ENCODE measurements around the gene NT5C1A. TPM values are rescaled to one million over a fixed set of nuclear protein-coding genes. Genes with fewer than 3 reads are reported as not detected.

NT5C1A gene
- total and polyA plus RNA-seq, 12 donors: 0.17 to 7.8 (median 0.97) TPM; not detected in 1

DNA sequence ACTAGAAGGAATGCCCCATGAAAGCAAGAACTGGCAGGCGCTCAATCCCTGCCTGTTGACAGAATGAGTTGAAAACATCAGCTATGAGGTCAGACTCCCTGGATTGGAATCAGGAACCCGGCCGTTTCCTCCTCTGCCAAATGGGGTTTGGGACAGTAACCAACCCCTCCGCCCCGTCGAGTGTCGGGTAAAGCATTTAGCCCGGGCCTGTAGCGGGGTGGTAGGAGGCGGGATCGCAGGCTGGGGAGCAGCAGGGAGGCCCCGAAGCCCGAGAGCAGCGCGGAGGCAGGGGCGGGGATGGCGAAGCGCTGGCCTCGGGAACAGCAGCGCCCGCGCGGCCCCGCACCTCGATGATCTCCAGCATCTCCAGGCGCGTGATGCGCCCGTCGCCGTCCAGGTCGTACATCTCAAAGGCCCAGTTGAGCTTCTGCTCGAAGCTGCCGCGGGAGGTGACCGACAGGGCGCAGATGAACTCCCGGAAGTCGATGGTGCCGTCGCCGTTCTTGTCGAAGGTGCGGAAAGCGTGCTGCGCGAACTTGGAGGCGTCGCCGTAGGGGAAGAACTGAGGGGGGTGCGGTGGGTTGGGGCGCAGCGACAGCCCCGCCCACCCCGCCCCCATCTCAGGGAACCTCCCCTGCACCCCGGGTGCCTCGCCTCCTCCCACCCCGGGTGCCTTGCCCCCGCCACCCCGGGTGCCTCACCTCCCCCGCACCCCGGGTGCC lies 11.8 kb upstream of the NT5C1A start:
- no peak for DNase-seq
- H3K27me3 ChIP-seq: peaks cover 27% of the 10 kb centered on the region

DNA sequence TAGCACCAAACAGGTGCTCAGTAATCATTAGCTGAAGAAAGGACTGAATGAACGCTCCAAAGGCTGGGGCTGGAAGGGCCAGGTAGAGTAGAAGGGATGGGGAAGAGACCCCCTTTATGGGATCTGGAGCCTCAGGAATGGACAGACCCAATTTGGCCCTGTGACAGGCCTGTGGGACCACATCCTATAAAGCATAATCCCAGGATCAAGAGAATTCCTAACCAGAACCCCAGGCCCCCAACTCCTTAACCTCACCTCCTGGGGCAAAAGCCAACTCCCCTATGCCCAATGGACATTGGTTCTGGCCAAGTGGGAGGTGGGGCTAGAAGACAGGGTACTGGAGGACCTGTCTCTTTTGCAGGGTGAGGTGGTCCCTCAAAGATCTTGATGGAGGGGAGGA lies 10.1 kb upstream of the NT5C1A start:
- intact Hi-C loops (cut with DNase I): no loop called here
- H3K36me3 ChIP-seq (replicated peaks in 1 of 2): no peaks in the 10 kb centered on the region
- TF ChIP-seq, protein P1, sequence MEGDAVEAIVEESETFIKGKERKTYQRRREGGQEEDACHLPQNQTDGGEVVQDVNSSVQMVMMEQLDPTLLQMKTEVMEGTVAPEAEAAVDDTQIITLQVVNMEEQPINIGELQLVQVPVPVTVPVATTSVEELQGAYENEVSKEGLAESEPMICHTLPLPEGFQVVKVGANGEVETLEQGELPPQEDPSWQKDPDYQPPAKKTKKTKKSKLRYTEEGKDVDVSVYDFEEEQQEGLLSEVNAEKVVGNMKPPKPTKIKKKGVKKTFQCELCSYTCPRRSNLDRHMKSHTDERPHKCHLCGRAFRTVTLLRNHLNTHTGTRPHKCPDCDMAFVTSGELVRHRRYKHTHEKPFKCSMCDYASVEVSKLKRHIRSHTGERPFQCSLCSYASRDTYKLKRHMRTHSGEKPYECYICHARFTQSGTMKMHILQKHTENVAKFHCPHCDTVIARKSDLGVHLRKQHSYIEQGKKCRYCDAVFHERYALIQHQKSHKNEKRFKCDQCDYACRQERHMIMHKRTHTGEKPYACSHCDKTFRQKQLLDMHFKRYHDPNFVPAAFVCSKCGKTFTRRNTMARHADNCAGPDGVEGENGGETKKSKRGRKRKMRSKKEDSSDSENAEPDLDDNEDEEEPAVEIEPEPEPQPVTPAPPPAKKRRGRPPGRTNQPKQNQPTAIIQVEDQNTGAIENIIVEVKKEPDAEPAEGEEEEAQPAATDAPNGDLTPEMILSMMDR (IDR thresholded peaks at IDR 0.05): no peak
- TF ChIP-seq POLR2A (IDR thresholded peaks at IDR 0.05): no peak
- H3K4me3 ChIP-seq: no peak overlapping the region
- H3K4me1 ChIP-seq (replicated peaks in 1 of 2): no peaks in the 10 kb centered on the region
- H3K9me3 ChIP-seq (replicated peaks in 1 of 3): no peaks in the 10 kb centered on the region
- DNase-seq: no peak
- H3K27ac ChIP-seq: no peak overlapping the region
- peaks cover 19% of the 10 kb centered on the region for H3K27me3 ChIP-seq
- WGBS, 4 donors: 62 to 94% (median 82%) methylated on average over 1 of the region's 1 CpG

More for the DNA sequence above, 11.8 kb upstream of the NT5C1A start:
- no peak overlapping the region for H3K4me3 ChIP-seq
- TF ChIP-seq POLR2A (IDR thresholded peaks at IDR 0.05): no peak
- TF ChIP-seq, protein P1 (IDR thresholded peaks at IDR 0.05): no peak
- intact Hi-C loops (cut with DNase I): no loop called here
- H3K27ac ChIP-seq: no peak overlapping the region
- 21 to 56% (median 33%) methylated on average over 3 to 62 of the region's 62 CpGs for WGBS, 4 donors
- no peaks in the 10 kb centered on the region for H3K4me1 ChIP-seq (replicated peaks in 1 of 2)
- no peaks in the 10 kb centered on the region for H3K36me3 ChIP-seq (replicated peaks in 1 of 2)
- H3K9me3 ChIP-seq (replicated peaks in 1 of 3): no peaks in the 10 kb centered on the region

DNA sequence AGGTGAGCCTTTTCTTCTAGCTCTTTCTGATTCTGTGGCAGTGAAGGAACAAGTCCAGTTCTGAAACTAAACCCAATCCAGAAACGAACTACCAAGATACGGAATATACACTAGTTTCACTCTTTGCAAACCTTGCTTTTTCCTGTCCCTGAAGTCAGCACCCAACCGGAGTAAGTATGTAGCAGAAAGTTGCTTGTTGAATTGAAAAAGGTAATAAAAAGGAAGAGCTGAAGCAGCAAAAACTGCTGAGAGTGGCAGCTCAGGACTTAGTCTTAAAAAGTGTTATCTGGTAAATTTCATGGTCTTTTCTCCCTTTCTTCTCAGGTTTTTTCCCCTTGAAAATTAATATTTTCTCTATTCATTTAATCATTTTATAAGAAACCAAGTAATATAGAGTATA lies 9.4 kb upstream of the NT5C1A start:
- WGBS, 4 donors: 70 to 83% (median 77%) methylated on average over 3 of the region's 3 CpGs
- no peaks in the 10 kb centered on the region for H3K9me3 ChIP-seq (replicated peaks in 1 of 3)
- H3K27me3 ChIP-seq: peaks cover 19% of the 10 kb centered on the region
- H3K27ac ChIP-seq: no peak overlapping the region
- no peak for DNase-seq
- H3K36me3 ChIP-seq (replicated peaks in 1 of 2): no peaks in the 10 kb centered on the region
- H3K4me1 ChIP-seq (replicated peaks in 1 of 2): no peaks in the 10 kb centered on the region
- intact Hi-C loops (cut with DNase I): no loop called here
- TF ChIP-seq, protein P1 (IDR thresholded peaks at IDR 0.05): no peak
- no peak for TF ChIP-seq POLR2A (IDR thresholded peaks at IDR 0.05)
- H3K4me3 ChIP-seq: no peak overlapping the region

DNA sequence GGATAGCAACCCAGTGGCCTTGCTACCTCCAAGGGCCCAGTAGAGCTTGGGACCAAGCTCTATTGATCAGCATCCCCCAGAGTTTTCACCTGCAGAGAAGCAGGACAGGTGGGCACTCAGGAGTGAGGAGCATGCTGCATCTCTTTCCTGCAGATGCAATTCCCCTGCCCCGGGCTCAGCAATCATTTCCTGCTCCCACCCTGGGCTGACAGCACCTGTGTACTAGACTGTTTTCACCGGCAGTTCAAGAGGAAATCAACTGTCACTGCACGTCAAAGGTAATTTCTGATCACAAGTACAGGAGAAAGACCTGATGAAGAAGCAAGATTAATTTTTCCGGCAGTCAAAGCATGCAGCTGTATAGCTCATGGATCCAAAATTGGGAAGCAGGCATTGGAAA lies 8.8 kb upstream of the NT5C1A start:
- intact Hi-C loops (cut with DNase I): no loop called here
- Histone ChIP-seq H3K4me1 (replicated peaks in 1 of 2) (no peaks in the 10 kb centered on the region), H3K9me3 (replicated peaks in 1 of 3) (no peaks in the 10 kb centered on the region), H3K36me3 (replicated peaks in 1 of 2) (no peaks in the 10 kb centered on the region), H3K27ac (no peak overlapping the region), H3K27me3 (peaks cover 19% of the 10 kb centered on the region), H3K4me3 (no peak overlapping the region)
- TF ChIP-seq, protein P1 (IDR thresholded peaks at IDR 0.05): no peak
- TF ChIP-seq POLR2A (IDR thresholded peaks at IDR 0.05): no peak
- DNase-seq: no peak
- WGBS, 4 donors: 73 to 82% (median 76%) methylated on average over 4 of the region's 4 CpGs
